Upper lobe of left lung (tissue), 4 donors: Measurements from ENCODE around the gene KRTDAP.

Source experiments
- EP300 ChIP-seq, 4 donors: sonication (generic); formaldehyde crosslinking; IDR thresholded peaks; one replicate each; pipeline ENCODE4 v1.5.1; 2017; ENCODE audit warnings: antibody characterized with exemption in 4 of 4, control low read depth in 2 of 4
- POLR2A ChIP-seq, 4 donors: fragments of 450-650 bp; IDR thresholded peaks; one replicate each; pipeline ENCODE4 v1.5.1; 2016 to 2017; ENCODE audit warnings: antibody characterized with exemption in 4 of 4, mild to moderate bottlenecking in 2 of 4
- POLR2AphosphoS5 ChIP-seq, 2 donors: sonication (generic); formaldehyde crosslinking; IDR thresholded peaks; one replicate each; pipeline ENCODE4 v1.5.1; 2017; ENCODE audit warnings: antibody characterized with exemption in 2 of 2
- TF ChIP-seq, protein P1 (sequence below), 6 experiments: fragments of 450-650 bp in 4 of 6; fragments of 200-600 bp in 2 of 6; sonication (generic) in 2 of 6; IDR thresholded peaks; one replicate each; pipeline ENCODE4 v1.5.1; 2016 to 2019; ENCODE audit warnings: antibody characterized with exemption in 6 of 6

DNA sequence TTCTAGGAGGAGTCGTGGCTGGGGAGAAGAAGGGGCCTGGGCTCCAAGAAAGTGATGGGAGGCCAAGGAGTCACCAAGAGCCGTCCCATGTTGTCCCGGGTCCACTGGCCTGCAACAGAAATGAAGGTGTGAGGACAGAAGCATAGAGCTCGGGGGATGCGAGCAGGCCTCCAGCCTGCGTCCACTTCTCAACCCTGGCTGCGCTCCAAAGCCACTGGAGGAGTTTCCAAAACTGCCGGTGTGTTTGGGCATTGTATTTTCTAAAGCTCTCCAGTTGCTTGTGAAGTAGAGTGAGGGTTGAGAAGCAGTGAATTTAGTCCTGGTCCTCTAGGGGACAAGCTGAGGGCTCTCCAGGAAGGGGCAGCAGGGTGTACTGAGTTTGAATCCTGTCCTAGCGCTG, 29.2 kb downstream of the KRTDAP start:
- TF ChIP-seq, protein P1, sequence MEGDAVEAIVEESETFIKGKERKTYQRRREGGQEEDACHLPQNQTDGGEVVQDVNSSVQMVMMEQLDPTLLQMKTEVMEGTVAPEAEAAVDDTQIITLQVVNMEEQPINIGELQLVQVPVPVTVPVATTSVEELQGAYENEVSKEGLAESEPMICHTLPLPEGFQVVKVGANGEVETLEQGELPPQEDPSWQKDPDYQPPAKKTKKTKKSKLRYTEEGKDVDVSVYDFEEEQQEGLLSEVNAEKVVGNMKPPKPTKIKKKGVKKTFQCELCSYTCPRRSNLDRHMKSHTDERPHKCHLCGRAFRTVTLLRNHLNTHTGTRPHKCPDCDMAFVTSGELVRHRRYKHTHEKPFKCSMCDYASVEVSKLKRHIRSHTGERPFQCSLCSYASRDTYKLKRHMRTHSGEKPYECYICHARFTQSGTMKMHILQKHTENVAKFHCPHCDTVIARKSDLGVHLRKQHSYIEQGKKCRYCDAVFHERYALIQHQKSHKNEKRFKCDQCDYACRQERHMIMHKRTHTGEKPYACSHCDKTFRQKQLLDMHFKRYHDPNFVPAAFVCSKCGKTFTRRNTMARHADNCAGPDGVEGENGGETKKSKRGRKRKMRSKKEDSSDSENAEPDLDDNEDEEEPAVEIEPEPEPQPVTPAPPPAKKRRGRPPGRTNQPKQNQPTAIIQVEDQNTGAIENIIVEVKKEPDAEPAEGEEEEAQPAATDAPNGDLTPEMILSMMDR (IDR thresholded peaks at IDR 0.05), result no peak
- TF ChIP-seq POLR2A (IDR thresholded peaks at IDR 0.05), result no peak
- no peak for TF ChIP-seq POLR2AphosphoS5 (IDR thresholded peaks at IDR 0.05)
- TF ChIP-seq EP300 (IDR thresholded peaks at IDR 0.05), result no peak
